Upper lobe of left lung (tissue), 6 donors: ENCODE data around the gene TREH. TPM values are rescaled to one million over a fixed set of nuclear protein-coding genes. Genes with fewer than 3 reads are reported as not detected.

Experiments used
- ATAC-seq, 2 donors: fragments of 200-7000 bp; cut with Tn5 transposase; one replicate each; pipeline ENCODE4 v1.9.1; 2022; ENCODE audit warnings: mild to moderate bottlenecking in 2 of 2, moderate library complexity in 2 of 2; ENCODE audit not compliant: low FRiP score in 2 of 2
- DNase-seq, 2 donors: peaks; one replicate each; pipeline ENCODE4 v3.0.0-alpha.2; 2019 to 2020
- H3K27ac ChIP-seq, 4 donors: fragments of 200-600 bp; sonication (generic); one replicate each; pipeline ENCODE4 v1.5.1; 2016 to 2019
- H3K27me3 ChIP-seq, 4 donors: fragments of 200-600 bp; sonication (generic); one replicate each; pipeline ENCODE4 v1.5.1; 2017 to 2019
- H3K36me3 ChIP-seq, 4 donors: fragments of 200-600 bp; sonication (generic); one replicate each; pipeline ENCODE4 v1.5.1; 2016 to 2019
- H3K4me1 ChIP-seq, 4 donors: fragments of 200-600 bp; sonication (generic); one replicate each; pipeline ENCODE4 v1.5.1; 2018 to 2019
- H3K4me3 ChIP-seq, 4 donors: fragments of 200-600 bp; sonication (generic); one replicate each; pipeline ENCODE4 v1.5.1; 2017 to 2019; ENCODE audit warnings: mild to moderate bottlenecking in 2 of 4, moderate library complexity in 1 of 4
- H3K9me3 ChIP-seq, 4 donors: fragments of 200-600 bp; sonication (generic); one replicate each; pipeline ENCODE4 v1.5.1; 2018 to 2019
- CTCF ChIP-seq, 6 experiments: fragments of 450-650 bp in 4 of 6; fragments of 200-600 bp in 2 of 6; sonication (generic) in 2 of 6; IDR thresholded peaks; one replicate each; pipeline ENCODE4 v1.5.1; 2016 to 2019; ENCODE audit warnings: antibody characterized with exemption in 6 of 6
- EP300 ChIP-seq, 4 donors: sonication (generic); formaldehyde crosslinking; IDR thresholded peaks; one replicate each; pipeline ENCODE4 v1.5.1; 2017; ENCODE audit warnings: antibody characterized with exemption in 4 of 4, control low read depth in 2 of 4
- POLR2A ChIP-seq, 4 donors: fragments of 450-650 bp; IDR thresholded peaks; one replicate each; pipeline ENCODE4 v1.5.1; 2016 to 2017; ENCODE audit warnings: antibody characterized with exemption in 4 of 4, mild to moderate bottlenecking in 2 of 4
- POLR2AphosphoS5 ChIP-seq, 2 donors: sonication (generic); formaldehyde crosslinking; IDR thresholded peaks; one replicate each; pipeline ENCODE4 v1.5.1; 2017; ENCODE audit warnings: antibody characterized with exemption in 2 of 2
- WGBS, 2 donors: methylation state at CpG; one replicate each; pipeline ENCODE4 v1.1.5; 2017 to 2018; 5-methylcytosine and 5-hydroxymethylcytosine counted together
- total RNA-seq, 6 donors: library from RNA; depleted of rRNA in 4 of 6; stranded (reverse); fragments of >200 nt in 4 of 6; gene quantifications; one replicate each; pipeline versions ENCODE4 v1.1.0 to v1.2.1, GENCODE V29; 2016 to 2021
- donor health status: DM: no; HTN: no; CAD: no; lungs with moderate emphysema.
- donor health status: DM: no; HTN: yes; CAD: no; lungs with severe emphysema.

Gene TREH
- total RNA-seq, 6 donors from 2014 or later = 0.17 to 1.0 (median 0.89) TPM; not detected in 3

- Histone ChIP-seq H3K9me3 (no peaks in the 10 kb centered on the region), H3K4me1 (peaks cover 35 to 62% (median 51%) of the 10 kb centered on the region in 4 donors), H3K36me3 (peaks cover 0 to 92% (median 39%) of the 10 kb centered on the region in 4 donors), H3K4me3 (no peak overlapping the region), H3K27me3 (no peaks in the 10 kb centered on the region), H3K27ac (peak overlapping the region in 2 of 4 donors; percentile 32 to 46)
- TF ChIP-seq CTCF (IDR thresholded peaks at IDR 0.05) = no peak
- TF ChIP-seq POLR2AphosphoS5 (IDR thresholded peaks at IDR 0.05) = no peak
- no peak for TF ChIP-seq EP300 (IDR thresholded peaks at IDR 0.05)
- TF ChIP-seq POLR2A (IDR thresholded peaks at IDR 0.05) = no peak
- 87 to 88% methylated on average over 13 to 14 of the region's 14 CpGs for WGBS, 2 donors
- ATAC-seq = no peak
- peak in 1 of 2 donors; percentile 62 for DNase-seq
Observed at GRCh38 chr11:118631142-118631909, 48.1 kb downstream of the TREH start.

GRCh38 chr11:118629761-118630661 lies 49.4 kb downstream of the TREH start:
- Histone ChIP-seq H3K27me3 (no peaks in the 10 kb centered on the region), H3K9me3 (no peaks in the 10 kb centered on the region), H3K4me3 (no peak overlapping the region), H3K4me1 (peaks cover 38 to 66% (median 56%) of the 10 kb centered on the region in 4 donors), H3K27ac (peak overlapping the region; percentile 1 to 46 (median 37)), H3K36me3 (peaks cover 0 to 92% (median 44%) of the 10 kb centered on the region in 4 donors)
- TF ChIP-seq CTCF (IDR thresholded peaks at IDR 0.05) (no peak), POLR2AphosphoS5 (IDR thresholded peaks at IDR 0.05) (peak in 1 of 2 donors; percentile 18), EP300 (IDR thresholded peaks at IDR 0.05) (no peak), POLR2A (IDR thresholded peaks at IDR 0.05) (no peak)
- WGBS, 2 donors = 50 to 75% methylated on average over 6 of the region's 6 CpGs
- ATAC-seq (peak; percentile 1 to 56), DNase-seq (peak in 1 of 2 donors; percentile 73)

- TF ChIP-seq POLR2AphosphoS5 (IDR thresholded peaks at IDR 0.05) = no peak
- TF ChIP-seq POLR2A (IDR thresholded peaks at IDR 0.05) = no peak
- no peak for TF ChIP-seq EP300 (IDR thresholded peaks at IDR 0.05)
- ATAC-seq (no peak), DNase-seq (peak in 1 of 2 donors; percentile 22)
- peak overlapping the region in 1 of 4 donors; percentile 46 for H3K27ac ChIP-seq
- no peak overlapping the region for H3K4me3 ChIP-seq
- 48 to 55% methylated on average over 4 to 5 of the region's 5 CpGs for WGBS, 2 donors
- H3K27me3 ChIP-seq = no peaks in the 10 kb centered on the region
- H3K36me3 ChIP-seq = peaks cover 0 to 88% (median 47%) of the 10 kb centered on the region in 4 donors
- no peaks in the 10 kb centered on the region for H3K9me3 ChIP-seq
- H3K4me1 ChIP-seq = peaks cover 33 to 60% (median 53%) of the 10 kb centered on the region in 4 donors
Observed at GRCh38 chr11:118628861-118629549, 50.4 kb downstream of the TREH start.

- TF ChIP-seq POLR2A (IDR thresholded peaks at IDR 0.05) = no peak
- no peak for TF ChIP-seq POLR2AphosphoS5 (IDR thresholded peaks at IDR 0.05)
- TF ChIP-seq EP300 (IDR thresholded peaks at IDR 0.05) = no peak
- peaks cover 0 to 83% (median 47%) of the 10 kb centered on the region in 4 donors for H3K36me3 ChIP-seq
- ATAC-seq = no peak
- peak overlapping the region in 1 of 4 donors; percentile 14 for H3K27ac ChIP-seq
- H3K27me3 ChIP-seq = no peaks in the 10 kb centered on the region
- peaks cover 28 to 56% (median 49%) of the 10 kb centered on the region in 4 donors for H3K4me1 ChIP-seq
- peak in 1 of 2 donors; percentile 63 for DNase-seq
- WGBS, 2 donors = 75 to 81% methylated on average over 12 to 13 of the region's 13 CpGs
- no peak overlapping the region for H3K4me3 ChIP-seq
- no peaks in the 10 kb centered on the region for H3K9me3 ChIP-seq
Observed at GRCh38 chr11:118628432-118628831, 51.0 kb downstream of the TREH start.

GRCh38 chr11:118628031-118628430 lies 51.4 kb downstream of the TREH start:
- peaks cover 31 to 56% (median 49%) of the 10 kb centered on the region in 4 donors for H3K4me1 ChIP-seq
- H3K27ac ChIP-seq = peak overlapping the region in 1 of 4 donors; percentile 14
- H3K36me3 ChIP-seq = peaks cover 0 to 80% (median 45%) of the 10 kb centered on the region in 4 donors
- TF ChIP-seq POLR2A (IDR thresholded peaks at IDR 0.05) (no peak), EP300 (IDR thresholded peaks at IDR 0.05) (no peak), CTCF (IDR thresholded peaks at IDR 0.05) (no peak), POLR2AphosphoS5 (IDR thresholded peaks at IDR 0.05) (no peak)
- no peak for ATAC-seq
- H3K4me3 ChIP-seq = no peak overlapping the region
- WGBS, 2 donors = 91 to 93% methylated on average over 5 to 15 of the region's 20 CpGs
- H3K9me3 ChIP-seq = no peaks in the 10 kb centered on the region
- H3K27me3 ChIP-seq = no peaks in the 10 kb centered on the region
- DNase-seq = peak in 1 of 2 donors; percentile 79
